ENCODE measurements around the gene ASZ1.

Gene ASZ1

GRCh38 chr7:117402109-117402508, 25.2 kb downstream of the ASZ1 start:
- DNase-seq (ENCODE audit: low spot score): peak; percentile 34

GRCh38 chr7:117401293-117402002, 25.8 kb downstream of the ASZ1 start:
- DNase-seq (ENCODE audit: low spot score): peak; percentile 6

GRCh38 chr7:117399820-117400422, 27.4 kb downstream of the ASZ1 start:
- DNase-seq (ENCODE audit: low spot score): peak; percentile 29

- DNase-seq (ENCODE audit: low spot score): no peak
Measured at GRCh38 chr7:117395743-117396142, 31.6 kb downstream of the ASZ1 start.

- no peak for DNase-seq (ENCODE audit: low spot score)
Measured at GRCh38 chr7:117393781-117394180, 33.5 kb downstream of the ASZ1 start.

GRCh38 chr7:117389871-117390270, 37.4 kb downstream of the ASZ1 start:
- DNase-seq (ENCODE audit: low spot score): no peak

GRCh38 chr7:117386110-117386706, 41.1 kb downstream of the ASZ1 start:
- DNase-seq (ENCODE audit: low spot score): peak; percentile 25

- DNase-seq (ENCODE audit: low spot score): peak; percentile 41
Measured at GRCh38 chr7:117385363-117386109, 41.8 kb downstream of the ASZ1 start.

- DNase-seq (ENCODE audit: low spot score): no peak
Measured at GRCh38 chr7:117384688-117385362, 42.5 kb downstream of the ASZ1 start.

GRCh38 chr7:117383483-117384189, 43.7 kb downstream of the ASZ1 start:
- no peak for DNase-seq (ENCODE audit: low spot score)

GRCh38 chr7:117383046-117383445, 44.2 kb downstream of the ASZ1 start:
- no peak for DNase-seq (ENCODE audit: low spot score)

- DNase-seq (ENCODE audit: low spot score): no peak
Measured at GRCh38 chr7:117381362-117381761, 45.9 kb downstream of the ASZ1 start.

GRCh38 chr7:117375380-117375779, 51.9 kb downstream of the ASZ1 start:
- peak; percentile 16 for DNase-seq (ENCODE audit: low spot score)

GRCh38 chr7:117372073-117372472, 55.2 kb downstream of the ASZ1 start:
- no peak for DNase-seq (ENCODE audit: low spot score)

- DNase-seq (ENCODE audit: low spot score): no peak
Measured at GRCh38 chr7:117364339-117365080, 62.8 kb downstream of the ASZ1 start.

GRCh38 chr7:117362294-117362888, 64.9 kb downstream of the ASZ1 start:
- DNase-seq (ENCODE audit: low spot score): no peak

- no peak for DNase-seq (ENCODE audit: low spot score)
Measured at GRCh38 chr7:117350027-117350426, 77.3 kb downstream of the ASZ1 start.

GRCh38 chr7:117349570-117349969, 77.7 kb downstream of the ASZ1 start:
- no peak for DNase-seq (ENCODE audit: low spot score)

GRCh38 chr7:117347962-117348672, 79.2 kb downstream of the ASZ1 start:
- no peak for DNase-seq (ENCODE audit: low spot score)

- DNase-seq (ENCODE audit: low spot score): no peak
Measured at GRCh38 chr7:117347480-117347879, 79.8 kb downstream of the ASZ1 start.

Data from GM03348 (cell line).